Body of pancreas (tissue), 4 donors: ENCODE results near the gene CAMTA1.
A peak's percentile ranks its signal among the peaks of the same experiment; 100 is the strongest.

ENCODE experiments used
- CTCF ChIP-seq, 7 experiments: fragments of 450-650 bp in 4 of 7; fragments of 200-600 bp in 3 of 7; sonication (generic) in 3 of 7; IDR thresholded peaks; one replicate each; pipeline ENCODE4 v1.5.1; 2016 to 2019; ENCODE audit warnings: antibody characterized with exemption in 7 of 7
- POLR2A ChIP-seq, 3 donors: fragments of 450-650 bp; IDR thresholded peaks; one replicate each; pipeline ENCODE4 v1.6.1; 2016; ENCODE audit warnings: antibody characterized with exemption in 3 of 3, mild to moderate bottlenecking in 2 of 3

GRCh38 chr1:7010534-7011200, 225.4 kb downstream of the CAMTA1 start:
- TF ChIP-seq CTCF (IDR thresholded peaks at IDR 0.05) (peak in 1 of 7 experiments; percentile 6), POLR2A (IDR thresholded peaks at IDR 0.05) (no peak)
